ENCODE results near the gene LCORL.

The LCORL gene

GRCh38 chr4:17967078-17967477 lies 54.5 kb downstream of the LCORL start:
- no peak overlapping the region for H2BK15ac ChIP-seq (ENCODE audit: low read length)
- no peak for DNase-seq (ENCODE audit: low spot score)
- H3K4me3 ChIP-seq (ENCODE audit: low read length in 2 of 2): no peak overlapping the region
- no peaks in the 10 kb centered on the region for H3K27me3 ChIP-seq (ENCODE audit: control insufficient read depth in 3 of 3, insufficient read depth in 3 of 3, low read depth in 1 of 3, low read length in 3 of 3)
- no CpG with 5 or more reads among the region's 1 CpG for WGBS, 2 donors (ENCODE audit: extremely low coverage in 2 of 2, insufficient read length in 2 of 2, insufficient replicate concordance in 1 of 2)
- no peak overlapping the region for H2BK5ac ChIP-seq (ENCODE audit: low read length)
- no peak overlapping the region for H4K8ac ChIP-seq (ENCODE audit: low read depth, low read length)
- H3K4me2 ChIP-seq (ENCODE audit: insufficient read depth, low read length, poor library complexity, severe bottlenecking): no peak overlapping the region
- no peak overlapping the region for H3K27ac ChIP-seq (replicated peaks; ENCODE audit: low read length)
- no peak overlapping the region for H2BK12ac ChIP-seq (ENCODE audit: low read length)
- no peak overlapping the region for H4K91ac ChIP-seq (ENCODE audit: low read depth, low read length, poor library complexity)
- no peak overlapping the region for H2AK5ac ChIP-seq (ENCODE audit: low read depth, low read length)
- H3K36me3 ChIP-seq (replicated peaks in 1 of 2; ENCODE audit: control insufficient read depth in 2 of 2, insufficient read depth in 2 of 2, low read length in 2 of 2): peaks cover 0 to 49% of the 10 kb centered on the region in 2 donors
- H3K14ac ChIP-seq (ENCODE audit: low read length): no peak overlapping the region
- no peak overlapping the region for H3K4ac ChIP-seq (ENCODE audit: low read length)
- H2AFZ ChIP-seq (ENCODE audit: low read length): no peak overlapping the region
- no peak overlapping the region for H3K9ac ChIP-seq (ENCODE audit: low read depth, low read length, poor library complexity)
- H3K23ac ChIP-seq (ENCODE audit: low read depth, low read length, poor library complexity): no peak overlapping the region
- H3K4me1 ChIP-seq (ENCODE audit: control insufficient read depth in 2 of 2, insufficient read depth in 1 of 2, low read depth in 1 of 2, low read length in 2 of 2): no peaks in the 10 kb centered on the region
- no peaks in the 10 kb centered on the region for H3K79me1 ChIP-seq (ENCODE audit: low read depth, low read length)
- H3K9me3 ChIP-seq (replicated peaks in 1 of 2; ENCODE audit: control insufficient read depth in 2 of 2, insufficient read depth in 1 of 2, low read depth in 1 of 2, low read length in 2 of 2): peaks cover 0 to 5% of the 10 kb centered on the region in 2 donors
- no peak overlapping the region for H2BK120ac ChIP-seq (ENCODE audit: low read depth, low read length)
- no peak overlapping the region for H3K18ac ChIP-seq (ENCODE audit: low read length)

GRCh38 chr4:17966312-17966711 lies 55.2 kb downstream of the LCORL start:
- Histone ChIP-seq H3K23ac (ENCODE audit: low read depth, low read length, poor library complexity) (no peak overlapping the region), H2AFZ (ENCODE audit: low read length) (no peak overlapping the region), H4K91ac (ENCODE audit: low read depth, low read length, poor library complexity) (no peak overlapping the region), H2BK12ac (ENCODE audit: low read length) (no peak overlapping the region), H3K79me1 (ENCODE audit: low read depth, low read length) (no peaks in the 10 kb centered on the region), H3K9ac (ENCODE audit: low read depth, low read length, poor library complexity) (no peak overlapping the region), H2BK120ac (ENCODE audit: low read depth, low read length) (no peak overlapping the region), H4K8ac (ENCODE audit: low read depth, low read length) (no peak overlapping the region), H3K9me3 (replicated peaks in 1 of 2; ENCODE audit: control insufficient read depth in 2 of 2, insufficient read depth in 1 of 2, low read depth in 1 of 2, low read length in 2 of 2) (peaks cover 0 to 5% of the 10 kb centered on the region in 2 donors), H3K27ac (replicated peaks; ENCODE audit: low read length) (no peak overlapping the region), H3K4me3 (ENCODE audit: low read length in 2 of 2) (no peak overlapping the region), H3K18ac (ENCODE audit: low read length) (no peak overlapping the region), H3K27me3 (ENCODE audit: control insufficient read depth in 3 of 3, insufficient read depth in 3 of 3, low read depth in 1 of 3, low read length in 3 of 3) (no peaks in the 10 kb centered on the region), H3K36me3 (replicated peaks in 1 of 2; ENCODE audit: control insufficient read depth in 2 of 2, insufficient read depth in 2 of 2, low read length in 2 of 2) (peaks cover 0 to 51% of the 10 kb centered on the region in 2 donors), H2BK15ac (ENCODE audit: low read length) (no peak overlapping the region), H2BK5ac (ENCODE audit: low read length) (no peak overlapping the region), H3K4me2 (ENCODE audit: insufficient read depth, low read length, poor library complexity, severe bottlenecking) (no peak overlapping the region), H3K4me1 (ENCODE audit: control insufficient read depth in 2 of 2, insufficient read depth in 1 of 2, low read depth in 1 of 2, low read length in 2 of 2) (no peaks in the 10 kb centered on the region), H3K4ac (ENCODE audit: low read length) (no peak overlapping the region), H3K14ac (ENCODE audit: low read length) (no peak overlapping the region), H2AK5ac (ENCODE audit: low read depth, low read length) (no peak overlapping the region)
- no CpG with 5 or more reads among the region's 1 CpG for WGBS, 2 donors (ENCODE audit: extremely low coverage in 2 of 2, insufficient read length in 2 of 2, insufficient replicate concordance in 1 of 2)
- DNase-seq (ENCODE audit: low spot score): no peak

- no peak overlapping the region for H3K18ac ChIP-seq (ENCODE audit: low read length)
- peaks cover 0 to 5% of the 10 kb centered on the region in 2 donors for H3K9me3 ChIP-seq (replicated peaks in 1 of 2; ENCODE audit: control insufficient read depth in 2 of 2, insufficient read depth in 1 of 2, low read depth in 1 of 2, low read length in 2 of 2)
- no peak overlapping the region for H3K4me2 ChIP-seq (ENCODE audit: insufficient read depth, low read length, poor library complexity, severe bottlenecking)
- H2BK15ac ChIP-seq (ENCODE audit: low read length): no peak overlapping the region
- no peak overlapping the region for H2BK5ac ChIP-seq (ENCODE audit: low read length)
- no CpG with 5 or more reads among the region's 7 CpGs for WGBS, 2 donors (ENCODE audit: extremely low coverage in 2 of 2, insufficient read length in 2 of 2, insufficient replicate concordance in 1 of 2)
- no peak overlapping the region for H4K8ac ChIP-seq (ENCODE audit: low read depth, low read length)
- no peak overlapping the region for H3K23ac ChIP-seq (ENCODE audit: low read depth, low read length, poor library complexity)
- H3K4me3 ChIP-seq (ENCODE audit: low read length in 2 of 2): no peak overlapping the region
- H2AK5ac ChIP-seq (ENCODE audit: low read depth, low read length): no peak overlapping the region
- H4K91ac ChIP-seq (ENCODE audit: low read depth, low read length, poor library complexity): no peak overlapping the region
- no peak overlapping the region for H3K4ac ChIP-seq (ENCODE audit: low read length)
- H3K14ac ChIP-seq (ENCODE audit: low read length): no peak overlapping the region
- H3K27ac ChIP-seq (replicated peaks; ENCODE audit: low read length): no peak overlapping the region
- H3K36me3 ChIP-seq (replicated peaks in 1 of 2; ENCODE audit: control insufficient read depth in 2 of 2, insufficient read depth in 2 of 2, low read length in 2 of 2): peaks cover 0 to 51% of the 10 kb centered on the region in 2 donors
- H3K4me1 ChIP-seq (ENCODE audit: control insufficient read depth in 2 of 2, insufficient read depth in 1 of 2, low read depth in 1 of 2, low read length in 2 of 2): no peaks in the 10 kb centered on the region
- no peak overlapping the region for H3K9ac ChIP-seq (ENCODE audit: low read depth, low read length, poor library complexity)
- no peaks in the 10 kb centered on the region for H3K79me1 ChIP-seq (ENCODE audit: low read depth, low read length)
- H2BK12ac ChIP-seq (ENCODE audit: low read length): no peak overlapping the region
- no peak overlapping the region for H2AFZ ChIP-seq (ENCODE audit: low read length)
- no peak overlapping the region for H2BK120ac ChIP-seq (ENCODE audit: low read depth, low read length)
- no peak for DNase-seq (ENCODE audit: low spot score)
- H3K27me3 ChIP-seq (ENCODE audit: control insufficient read depth in 3 of 3, insufficient read depth in 3 of 3, low read depth in 1 of 3, low read length in 3 of 3): no peaks in the 10 kb centered on the region
These were observed 57.0 kb downstream of the LCORL start for GRCh38 chr4:17964576-17964975.

- H3K18ac ChIP-seq (ENCODE audit: low read length): no peak overlapping the region
- no CpG with 5 or more reads among the region's 2 CpGs for WGBS, 2 donors (ENCODE audit: extremely low coverage in 2 of 2, insufficient read length in 2 of 2, insufficient replicate concordance in 1 of 2)
- no peaks in the 10 kb centered on the region for H3K4me1 ChIP-seq (ENCODE audit: control insufficient read depth in 2 of 2, insufficient read depth in 1 of 2, low read depth in 1 of 2, low read length in 2 of 2)
- no peak overlapping the region for H3K9ac ChIP-seq (ENCODE audit: low read depth, low read length, poor library complexity)
- no peak overlapping the region for H3K4me2 ChIP-seq (ENCODE audit: insufficient read depth, low read length, poor library complexity, severe bottlenecking)
- no peaks in the 10 kb centered on the region for H3K79me1 ChIP-seq (ENCODE audit: low read depth, low read length)
- no peak overlapping the region for H2AFZ ChIP-seq (ENCODE audit: low read length)
- H3K4ac ChIP-seq (ENCODE audit: low read length): no peak overlapping the region
- H2AK5ac ChIP-seq (ENCODE audit: low read depth, low read length): no peak overlapping the region
- no peak overlapping the region for H2BK5ac ChIP-seq (ENCODE audit: low read length)
- H3K27ac ChIP-seq (replicated peaks; ENCODE audit: low read length): no peak overlapping the region
- H3K9me3 ChIP-seq (replicated peaks in 1 of 2; ENCODE audit: control insufficient read depth in 2 of 2, insufficient read depth in 1 of 2, low read depth in 1 of 2, low read length in 2 of 2): peaks cover 0 to 6% of the 10 kb centered on the region in 2 donors
- no peak for DNase-seq (ENCODE audit: low spot score)
- H3K36me3 ChIP-seq (replicated peaks in 1 of 2; ENCODE audit: control insufficient read depth in 2 of 2, insufficient read depth in 2 of 2, low read length in 2 of 2): peaks cover 0 to 60% of the 10 kb centered on the region in 2 donors
- no peak overlapping the region for H2BK120ac ChIP-seq (ENCODE audit: low read depth, low read length)
- no peak overlapping the region for H3K14ac ChIP-seq (ENCODE audit: low read length)
- H2BK12ac ChIP-seq (ENCODE audit: low read length): no peak overlapping the region
- H3K4me3 ChIP-seq (ENCODE audit: low read length in 2 of 2): no peak overlapping the region
- no peak overlapping the region for H2BK15ac ChIP-seq (ENCODE audit: low read length)
- H3K27me3 ChIP-seq (ENCODE audit: control insufficient read depth in 3 of 3, insufficient read depth in 3 of 3, low read depth in 1 of 3, low read length in 3 of 3): no peaks in the 10 kb centered on the region
- no peak overlapping the region for H4K8ac ChIP-seq (ENCODE audit: low read depth, low read length)
- no peak overlapping the region for H4K91ac ChIP-seq (ENCODE audit: low read depth, low read length, poor library complexity)
- H3K23ac ChIP-seq (ENCODE audit: low read depth, low read length, poor library complexity): no peak overlapping the region
These were observed 59.4 kb downstream of the LCORL start for GRCh38 chr4:17962171-17962570.
